NT2/D1 (cell line): Measurements from ENCODE around the gene TMEM119.

ENCODE experiments used
- YY1 ChIP-seq: IDR thresholded peaks from 2 replicates; pipeline ENCODE4 v1.6.1; 2011; ENCODE audit not compliant: insufficient read length, insufficient read depth
- ZNF274 ChIP-seq: IDR thresholded peaks from 2 replicates; pipeline ENCODE4 v1.6.1; 2011; ENCODE audit warnings: mild to moderate bottlenecking, low read depth, low read length

DNA sequence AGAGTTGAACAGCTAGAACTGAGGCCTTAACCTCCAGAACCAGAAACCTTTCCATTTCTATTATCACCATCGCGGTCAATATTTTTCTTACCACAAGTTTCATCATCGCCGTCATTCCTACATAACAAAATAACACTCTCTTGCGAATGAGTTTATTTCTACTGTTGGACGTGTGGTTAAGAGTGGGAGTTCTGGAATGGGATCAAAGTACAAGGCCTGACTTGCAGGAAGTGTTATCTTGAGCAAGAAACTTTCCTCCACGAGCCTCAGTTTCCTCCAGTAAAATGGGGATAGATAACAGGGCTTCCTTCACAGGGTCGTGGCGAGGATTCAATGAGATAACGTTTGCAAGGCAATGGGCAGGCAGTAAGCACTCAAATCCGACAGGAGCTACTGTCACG, 37.6 kb downstream of the TMEM119 start:
- no peak for TF ChIP-seq ZNF274
- no peak for TF ChIP-seq YY1
